Hematopoietic multipotent progenitor cell treated with erythropoietin and hydrocortisone succinate and interleukin-3 and kit ligand, for 4 days (in vitro differentiated cells): ENCODE data around the gene LAMA2.
A peak's percentile ranks its signal among the peaks of the same experiment; 100 is the strongest.

Source experiments
- DNase-seq: peaks from one replicate; pipeline ENCODE4 v3.0.0-alpha.2; 2015

The LAMA2 gene

GRCh38 chr6:129385117-129385516, 502.2 kb downstream of the LAMA2 start:
- no peak for DNase-seq

GRCh38 chr6:129390900-129391299, 508.0 kb downstream of the LAMA2 start:
- DNase-seq, result no peak

GRCh38 chr6:129393654-129394053, 510.7 kb downstream of the LAMA2 start:
- peak; percentile 39 for DNase-seq

GRCh38 chr6:129398764-129399163, 515.8 kb downstream of the LAMA2 start:
- DNase-seq, result no peak

- DNase-seq, result no peak
Observed at GRCh38 chr6:129402244-129402643, 519.3 kb downstream of the LAMA2 start.

GRCh38 chr6:129411092-129411491, 528.2 kb downstream of the LAMA2 start:
- no peak for DNase-seq

GRCh38 chr6:129416337-129416990, 533.5 kb downstream of the LAMA2 start:
- DNase-seq, result no peak

GRCh38 chr6:129417416-129418086, 534.6 kb downstream of the LAMA2 start:
- DNase-seq, result no peak

GRCh38 chr6:129419324-129419723, 536.4 kb downstream of the LAMA2 start:
- no peak for DNase-seq

GRCh38 chr6:129426343-129426742, 543.4 kb downstream of the LAMA2 start:
- no peak for DNase-seq

- DNase-seq, result no peak
Observed at GRCh38 chr6:129429956-129430355, 547.0 kb downstream of the LAMA2 start.

- peak; percentile 6 for DNase-seq
Observed at GRCh38 chr6:129432738-129433137, 549.8 kb downstream of the LAMA2 start.

GRCh38 chr6:129434091-129434490, 551.2 kb downstream of the LAMA2 start:
- DNase-seq, result no peak

GRCh38 chr6:129440691-129441090, 557.8 kb downstream of the LAMA2 start:
- DNase-seq, result peak; percentile 38

- DNase-seq, result no peak
Observed at GRCh38 chr6:129444683-129445082, 561.7 kb downstream of the LAMA2 start.

- DNase-seq, result peak; percentile 10
Observed at GRCh38 chr6:129446272-129447197, 563.6 kb downstream of the LAMA2 start.

- DNase-seq, result no peak
Observed at GRCh38 chr6:129447198-129447565, 564.2 kb downstream of the LAMA2 start.

- DNase-seq, result no peak
Observed at GRCh38 chr6:129448965-129449364, 566.0 kb downstream of the LAMA2 start.

GRCh38 chr6:129451187-129451586, 568.2 kb downstream of the LAMA2 start:
- DNase-seq, result no peak

- no peak for DNase-seq
Observed at GRCh38 chr6:129453073-129453472, 570.1 kb downstream of the LAMA2 start.

- peak; percentile 42 for DNase-seq
Observed at GRCh38 chr6:129454488-129454887, 571.5 kb downstream of the LAMA2 start.

GRCh38 chr6:129455126-129455769, 572.3 kb downstream of the LAMA2 start:
- DNase-seq, result no peak

GRCh38 chr6:129460221-129460620, 577.3 kb downstream of the LAMA2 start:
- DNase-seq, result no peak
